NK-92 treated with Interleukin-12 subunit alpha and Interleukin-12 subunit beta, amount 100 ng/mL, for 24 hours (cell line): ENCODE measurements around the gene CFAP410.

Experiments
- DNase-seq: peaks from one replicate; lab custom pipeline; 2025; lab: John Stamatoyannopoulos, UW

The CFAP410 gene

GRCh38 chr21:44338971-44339910 is at the start of gene CFAP410:
Gene CFAP410, minus strand, starts transcription at chr21:44339390. Its CDS starts 196 bp downstream, at chr21:44339194.
- DNase-seq, result peak; percentile 91

DNA sequence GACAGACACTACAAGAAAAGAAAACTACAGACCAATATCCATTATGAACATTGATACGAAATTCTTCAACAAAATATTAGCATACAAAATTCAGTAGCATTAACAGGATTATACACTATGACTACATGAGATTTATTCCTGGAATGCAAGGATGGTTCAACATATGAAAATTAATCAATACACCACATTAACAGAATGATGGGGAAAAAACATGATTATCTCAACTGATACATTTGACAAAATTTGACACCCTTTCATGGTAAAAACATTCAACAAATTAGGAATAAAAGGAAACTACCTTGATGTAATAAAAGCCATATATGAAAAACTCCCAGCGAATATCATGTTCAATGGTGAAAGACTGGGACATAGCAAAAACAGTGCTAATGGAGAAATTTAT is 45.8 kb upstream of the CFAP410 start:
- DNase-seq, result no peak

- DNase-seq, result no peak
Measured at GRCh38 chr21:44383216-44383615, 44.0 kb upstream of the CFAP410 start.

- DNase-seq, result no peak
Measured at GRCh38 chr21:44382536-44382935, 43.3 kb upstream of the CFAP410 start.

DNA sequence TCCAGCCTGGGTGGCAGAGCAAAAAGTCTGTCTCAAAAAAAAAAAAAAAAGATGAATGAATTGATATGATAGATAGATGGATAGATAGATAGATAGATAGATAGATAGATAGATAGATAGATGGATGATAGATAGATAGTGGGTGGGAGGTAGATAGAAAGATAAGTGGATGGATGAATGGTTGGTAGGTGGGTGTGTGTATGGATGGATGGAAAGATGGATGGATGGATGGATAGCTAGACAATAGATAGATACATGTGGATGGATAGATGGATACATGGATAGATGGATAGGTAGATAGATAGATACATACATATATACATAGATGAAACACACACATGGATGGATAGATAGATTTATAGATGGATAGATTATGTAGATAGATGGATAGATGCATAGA is 42.7 kb upstream of the CFAP410 start:
- no peak for DNase-seq

DNA sequence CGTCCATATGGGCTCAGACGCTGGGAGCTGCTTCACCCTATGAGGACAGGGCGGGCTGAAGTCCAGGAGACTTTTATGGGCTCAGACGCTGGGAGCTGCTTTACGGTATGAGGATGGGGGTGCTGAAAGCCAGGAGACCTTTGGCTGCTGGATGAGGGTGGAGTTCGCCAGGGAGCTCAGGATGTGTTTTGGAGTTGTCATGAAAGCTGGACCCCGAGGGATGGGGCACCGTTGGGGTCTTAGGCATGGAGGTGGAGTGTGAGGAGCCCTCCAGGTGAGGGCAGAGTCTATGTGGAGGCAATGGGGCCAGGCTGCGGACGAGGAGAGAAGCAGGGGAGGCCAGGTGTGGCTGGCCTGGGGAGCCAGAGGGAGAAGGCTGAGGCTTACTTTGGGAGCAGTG is 41.7 kb upstream of the CFAP410 start:
- no peak for DNase-seq

DNA sequence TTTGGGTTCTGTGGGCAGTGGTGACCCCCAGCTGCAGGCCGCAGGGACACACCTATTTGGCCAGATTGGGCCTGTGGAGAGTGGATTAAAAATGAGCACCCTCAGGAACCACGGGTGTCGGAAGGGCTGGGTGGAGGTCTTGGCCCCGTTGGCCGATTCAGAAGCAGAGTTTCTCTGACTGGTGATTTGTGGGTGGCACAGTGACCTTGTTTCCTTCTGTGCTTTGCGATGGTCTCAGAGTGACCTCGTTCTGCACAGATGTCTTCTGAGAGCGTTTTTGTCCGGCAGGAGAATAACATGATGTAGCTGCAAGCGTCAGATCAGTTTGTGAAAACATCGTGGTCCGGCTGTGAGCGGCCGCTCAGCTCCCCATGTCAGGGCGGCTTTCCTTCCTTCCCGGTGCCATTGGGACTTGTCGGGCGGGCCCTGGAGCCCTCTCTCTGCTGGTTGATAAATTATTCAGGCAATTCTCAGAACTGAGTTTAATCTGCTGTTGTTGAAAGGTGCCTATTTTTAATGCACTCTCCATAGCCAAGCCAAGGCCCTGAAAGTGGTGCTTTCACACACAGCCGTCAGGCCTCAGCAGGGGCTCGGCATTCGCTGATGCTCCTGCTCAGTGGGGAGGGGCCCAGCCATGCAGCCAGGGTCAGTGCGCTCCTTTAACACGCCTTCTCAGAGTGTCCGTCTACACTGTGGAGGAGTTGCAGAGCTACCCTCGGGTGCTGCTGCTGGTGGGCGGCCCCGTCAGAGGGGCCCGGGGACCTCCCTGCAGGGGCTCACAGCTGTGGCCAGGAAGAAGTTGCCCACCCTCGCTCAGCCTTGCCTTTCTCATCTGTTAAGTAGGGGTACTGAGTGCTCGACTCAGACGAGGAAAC is 41.0 kb upstream of the CFAP410 start:
- DNase-seq, result no peak

DNA sequence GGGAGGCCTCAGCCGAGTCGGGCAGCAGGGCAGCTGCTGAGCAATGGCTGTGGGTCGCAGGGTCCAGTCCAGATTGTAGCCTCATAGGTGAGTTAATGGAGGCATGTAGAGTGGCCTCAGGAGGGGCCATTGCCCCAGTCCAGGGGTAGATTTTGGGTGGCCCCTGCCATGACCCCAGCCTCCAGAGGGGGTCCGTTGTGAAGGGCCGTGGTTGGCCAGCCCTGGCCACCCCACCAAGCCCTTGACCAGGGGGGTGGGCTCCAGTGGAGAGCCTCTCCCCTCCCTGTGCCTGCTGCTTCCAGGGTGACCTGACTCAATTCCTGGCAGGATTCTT is 40.3 kb upstream of the CFAP410 start:
- no peak for DNase-seq

GRCh38 chr21:44378646-44379514 is 39.7 kb upstream of the CFAP410 start:
- no peak for DNase-seq

- no peak for DNase-seq
Measured at GRCh38 chr21:44377922-44378645, 38.9 kb upstream of the CFAP410 start.

GRCh38 chr21:44377201-44377921 is 38.2 kb upstream of the CFAP410 start:
- no peak for DNase-seq

DNA sequence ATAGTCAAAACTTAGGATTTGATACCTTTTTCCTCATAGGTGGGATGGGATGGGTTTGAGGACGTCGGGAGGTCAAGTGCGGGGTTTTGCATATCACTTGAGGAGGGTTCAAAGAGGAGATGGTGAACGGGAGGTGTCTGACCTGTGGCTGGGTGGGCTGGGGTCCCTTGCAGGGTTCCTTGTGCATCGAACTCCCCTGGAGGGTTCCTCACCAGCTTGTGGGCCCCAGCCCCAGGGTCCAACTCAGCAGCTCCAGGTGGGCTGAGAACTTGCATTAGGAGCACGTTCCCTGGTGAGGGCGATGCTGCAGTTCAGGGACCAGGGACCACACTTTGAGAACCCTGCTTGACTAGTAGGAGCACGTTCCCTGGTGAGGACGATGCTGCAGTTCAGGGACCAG is 37.4 kb upstream of the CFAP410 start:
- DNase-seq, result no peak

DNA sequence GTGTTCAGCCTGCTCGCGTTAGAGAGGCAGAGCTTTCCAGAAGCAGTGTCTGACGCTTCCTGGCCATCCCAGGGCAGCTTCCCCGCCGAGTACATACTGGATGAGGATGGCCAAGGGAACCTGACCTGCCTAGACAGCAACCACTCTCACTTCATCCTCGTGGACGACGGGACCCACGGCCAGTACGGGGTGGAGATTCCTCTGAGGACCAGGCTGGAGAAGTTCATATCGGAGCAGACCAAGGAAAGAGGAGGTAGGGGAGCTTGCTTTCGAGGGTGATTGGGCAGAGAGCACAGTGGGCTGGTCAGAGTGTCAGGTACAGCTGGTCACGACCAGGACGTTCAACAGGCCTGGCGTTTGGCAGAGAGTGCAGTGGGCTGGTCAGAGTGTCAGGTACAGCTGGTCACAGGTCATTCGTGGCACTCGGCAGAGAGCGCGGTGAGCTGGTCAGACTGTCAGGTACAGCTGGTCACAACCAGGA is 36.6 kb upstream of the CFAP410 start:
- DNase-seq, result no peak

GRCh38 chr21:44375281-44375651 is 36.1 kb upstream of the CFAP410 start:
- no peak for DNase-seq

DNA sequence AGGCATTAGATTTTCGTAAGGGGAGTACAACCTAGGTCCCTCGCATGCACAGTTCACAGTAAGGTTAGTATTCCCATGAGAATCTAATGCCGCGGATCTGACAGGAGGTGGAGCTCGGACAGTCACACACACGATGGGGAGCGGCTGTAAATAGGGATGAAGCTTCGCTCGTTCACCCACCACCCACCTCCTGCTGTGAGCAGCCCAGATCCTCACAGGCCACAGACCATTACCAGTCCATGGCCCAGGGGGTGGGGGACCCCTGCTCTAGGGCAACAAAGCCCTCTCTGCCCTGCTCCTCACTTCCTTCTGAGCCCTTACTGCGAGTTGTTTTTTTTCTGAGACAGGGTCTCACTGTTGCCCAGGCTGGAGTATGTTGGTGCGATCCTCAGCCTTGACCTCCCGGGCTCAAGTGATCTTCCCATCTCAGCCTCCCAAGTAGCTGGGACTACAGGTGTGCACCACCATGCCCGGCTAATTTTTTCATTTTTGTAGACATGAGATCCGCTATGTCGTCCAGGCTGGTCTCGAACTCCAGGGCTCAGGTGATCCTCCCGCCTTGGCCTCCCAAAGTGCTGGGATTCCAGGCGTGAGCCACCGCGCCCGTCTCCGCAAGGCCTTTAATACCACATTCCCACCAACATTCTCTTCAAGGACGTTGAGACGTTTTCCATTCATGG is 35.6 kb upstream of the CFAP410 start:
- DNase-seq, result no peak

GRCh38 chr21:44372616-44373015 is 33.4 kb upstream of the CFAP410 start:
- no peak for DNase-seq

- no peak for DNase-seq
Measured at GRCh38 chr21:44371596-44371995, 32.4 kb upstream of the CFAP410 start.

DNA sequence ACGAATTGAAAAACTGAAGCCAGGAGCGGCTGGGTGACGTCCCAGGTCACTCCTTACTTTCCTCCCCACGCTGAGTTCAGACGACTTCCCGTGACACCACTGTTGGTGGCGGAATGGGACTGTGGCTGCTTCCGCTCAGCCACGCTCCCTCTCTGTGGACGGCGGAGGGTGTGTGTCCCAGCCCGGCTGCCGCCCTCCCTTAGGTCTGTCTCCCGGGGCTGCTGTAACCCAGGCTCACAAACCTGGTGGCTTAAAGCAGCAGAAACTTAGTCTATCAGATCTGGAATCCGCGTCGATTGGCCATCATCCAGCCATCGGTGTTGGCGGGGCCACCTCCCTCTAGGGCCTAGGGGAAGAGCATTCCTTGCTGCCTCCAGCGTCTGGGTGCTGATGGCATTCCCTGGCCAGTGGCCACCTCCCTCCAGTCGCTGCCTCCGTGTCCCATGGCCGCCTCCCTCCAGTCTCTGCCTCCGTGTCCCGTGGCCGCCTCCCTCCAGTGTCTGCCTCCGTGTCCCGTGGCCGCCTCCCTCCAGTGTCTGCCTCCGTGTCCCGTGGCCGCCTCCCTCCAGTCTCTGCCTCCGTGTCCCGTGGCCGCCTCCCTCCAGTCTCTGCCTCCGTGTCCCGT is 31.7 kb upstream of the CFAP410 start:
- DNase-seq, result no peak

GRCh38 chr21:44370027-44370735 is 31.0 kb upstream of the CFAP410 start:
- no peak for DNase-seq
